Measurements from ENCODE around the gene EFNA5.

EFNA5 gene

DNA sequence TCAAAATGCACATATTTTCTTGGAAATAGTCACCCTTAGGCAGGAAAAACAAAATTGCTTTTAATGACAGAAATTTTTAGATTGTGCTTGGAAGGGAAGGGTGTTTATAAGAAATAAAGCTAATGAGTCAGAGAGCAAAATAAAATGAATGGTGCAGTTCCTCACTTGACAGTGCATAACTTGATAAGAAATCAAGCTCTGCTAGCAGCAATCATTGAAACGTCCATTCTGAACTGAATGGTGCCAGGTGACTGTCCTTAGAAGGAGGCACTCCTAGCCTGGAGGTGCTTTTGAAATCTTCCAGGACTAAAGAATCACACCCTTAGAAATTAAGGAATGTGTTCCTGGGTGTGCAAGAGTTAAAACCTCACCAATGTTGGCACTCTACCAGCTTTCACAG, 202.5 kb downstream of the EFNA5 start (continued):
- no peak for TF ChIP-seq PATZ1 (tag by site-specific recombination; IDR thresholded peaks at IDR 0.05)
- TF ChIP-seq ZNF350 (tag by site-specific recombination; IDR thresholded peaks at IDR 0.05), result no peak
- TF ChIP-seq, protein P1, sequence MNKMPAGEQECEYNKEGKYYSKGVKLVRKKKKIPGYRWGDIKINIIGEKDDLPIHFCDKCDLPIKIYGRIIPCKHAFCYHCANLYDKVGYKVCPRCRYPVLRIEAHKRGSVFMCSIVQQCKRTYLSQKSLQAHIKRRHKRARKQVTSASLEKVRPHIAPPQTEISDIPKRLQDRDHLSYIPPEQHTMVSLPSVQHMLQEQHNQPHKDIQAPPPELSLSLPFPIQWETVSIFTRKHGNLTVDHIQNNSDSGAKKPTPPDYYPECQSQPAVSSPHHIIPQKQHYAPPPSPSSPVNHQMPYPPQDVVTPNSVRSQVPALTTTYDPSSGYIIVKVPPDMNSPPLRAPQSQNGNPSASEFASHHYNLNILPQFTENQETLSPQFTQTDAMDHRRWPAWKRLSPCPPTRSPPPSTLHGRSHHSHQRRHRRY (tag by site-specific recombination; IDR thresholded peaks at IDR 0.05), result no peak

DNA sequence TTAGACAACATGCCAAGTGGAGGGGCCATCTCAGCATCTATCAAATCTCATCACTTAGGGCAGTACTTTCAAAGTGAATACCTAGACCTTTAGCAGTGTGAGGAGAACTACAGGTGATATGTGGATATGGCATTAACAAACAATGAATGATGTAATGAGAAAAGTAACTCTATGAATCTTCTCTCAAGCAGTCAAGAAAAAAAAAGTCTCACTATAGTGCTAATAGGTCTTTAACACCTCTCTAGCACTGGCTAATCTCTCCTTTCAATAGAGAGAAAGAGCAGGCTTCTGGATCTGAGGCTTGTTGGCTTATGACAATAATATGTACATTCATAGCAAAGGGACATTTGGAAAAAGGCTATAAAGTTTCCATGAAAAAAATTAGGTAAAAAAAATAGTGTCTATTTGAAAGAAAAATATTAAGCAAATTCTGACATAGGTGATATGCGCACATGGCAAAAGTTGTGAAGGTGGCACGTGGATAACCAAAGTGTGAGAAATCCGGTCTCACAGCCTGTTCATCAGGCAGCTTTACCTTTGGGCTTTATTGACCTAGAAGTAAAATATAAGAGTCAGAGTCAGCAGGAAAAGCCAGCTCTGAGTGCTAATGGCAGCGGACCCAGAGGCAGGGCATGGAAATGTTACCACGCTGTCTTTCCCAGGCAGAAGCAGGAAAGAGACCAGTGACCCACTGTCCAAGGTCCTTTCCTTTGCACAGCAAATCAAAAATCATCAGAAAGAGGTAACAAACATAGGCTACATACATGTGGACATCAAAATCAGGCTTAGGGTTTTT, 203.4 kb downstream of the EFNA5 start:
- ChIA-PET CTCF (interaction anchor here (0.6 kb wide), 3 partner anchors 27 to 154 kb away, joined by 3 to 4 read pairs (median 3); no protein-coding TSS in a partner anchor), POLR2A (interaction anchor here (2.8 kb wide), 1 partner anchor 12 kb away, joined by 14 read pairs; no protein-coding TSS in a partner anchor)
- Histone ChIP-seq H3K4me1 (ENCODE audit: control insufficient read depth, insufficient read depth, low read length) (peaks cover 19% of the 10 kb centered on the region), H3K4me3 (ENCODE audit: low read depth, low read length) (no peak overlapping the region), H3K36me3 (ENCODE audit: control insufficient read depth in 2 of 2, insufficient read depth in 1 of 2, low read length in 2 of 2) (no peaks in the 10 kb centered on the region), H3K27ac (ENCODE audit: extremely low read depth, low read depth, low read length) (no peak overlapping the region), H3K9me3 (ENCODE audit: control insufficient read depth, insufficient read depth, low read depth, low read length) (no peaks in the 10 kb centered on the region)
- TF ChIP-seq, protein P2, sequence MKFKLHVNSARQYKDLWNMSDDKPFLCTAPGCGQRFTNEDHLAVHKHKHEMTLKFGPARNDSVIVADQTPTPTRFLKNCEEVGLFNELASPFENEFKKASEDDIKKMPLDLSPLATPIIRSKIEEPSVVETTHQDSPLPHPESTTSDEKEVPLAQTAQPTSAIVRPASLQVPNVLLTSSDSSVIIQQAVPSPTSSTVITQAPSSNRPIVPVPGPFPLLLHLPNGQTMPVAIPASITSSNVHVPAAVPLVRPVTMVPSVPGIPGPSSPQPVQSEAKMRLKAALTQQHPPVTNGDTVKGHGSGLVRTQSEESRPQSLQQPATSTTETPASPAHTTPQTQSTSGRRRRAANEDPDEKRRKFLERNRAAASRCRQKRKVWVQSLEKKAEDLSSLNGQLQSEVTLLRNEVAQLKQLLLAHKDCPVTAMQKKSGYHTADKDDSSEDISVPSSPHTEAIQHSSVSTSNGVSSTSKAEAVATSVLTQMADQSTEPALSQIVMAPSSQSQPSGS (tag by site-specific recombination; IDR thresholded peaks at IDR 0.05; ENCODE audit: low read depth), result peak; percentile 38; the same call in 1 of the 2 replicates
- TF ChIP-seq, protein P3, sequence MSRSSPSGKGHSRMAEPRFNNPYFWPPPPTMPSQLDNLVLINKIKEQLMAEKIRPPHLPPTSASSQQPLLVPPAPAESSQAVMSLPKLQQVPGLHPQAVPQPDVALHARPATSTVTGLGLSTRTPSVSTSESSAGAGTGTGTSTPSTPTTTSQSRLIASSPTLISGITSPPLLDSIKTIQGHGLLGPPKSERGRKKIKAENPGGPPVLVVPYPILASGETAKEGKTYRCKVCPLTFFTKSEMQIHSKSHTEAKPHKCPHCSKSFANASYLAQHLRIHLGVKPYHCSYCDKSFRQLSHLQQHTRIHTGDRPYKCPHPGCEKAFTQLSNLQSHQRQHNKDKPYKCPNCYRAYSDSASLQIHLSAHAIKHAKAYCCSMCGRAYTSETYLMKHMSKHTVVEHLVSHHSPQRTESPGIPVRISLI (tag by site-specific recombination; IDR thresholded peaks at IDR 0.05), result peak; percentile 69
- TF ChIP-seq ZNF580 (tag by site-specific recombination; IDR thresholded peaks at IDR 0.05) (no peak), BCL11B (tag by site-specific recombination; IDR thresholded peaks at IDR 0.05; ENCODE audit: low read depth) (no peak)
- TF ChIP-seq, protein P4, sequence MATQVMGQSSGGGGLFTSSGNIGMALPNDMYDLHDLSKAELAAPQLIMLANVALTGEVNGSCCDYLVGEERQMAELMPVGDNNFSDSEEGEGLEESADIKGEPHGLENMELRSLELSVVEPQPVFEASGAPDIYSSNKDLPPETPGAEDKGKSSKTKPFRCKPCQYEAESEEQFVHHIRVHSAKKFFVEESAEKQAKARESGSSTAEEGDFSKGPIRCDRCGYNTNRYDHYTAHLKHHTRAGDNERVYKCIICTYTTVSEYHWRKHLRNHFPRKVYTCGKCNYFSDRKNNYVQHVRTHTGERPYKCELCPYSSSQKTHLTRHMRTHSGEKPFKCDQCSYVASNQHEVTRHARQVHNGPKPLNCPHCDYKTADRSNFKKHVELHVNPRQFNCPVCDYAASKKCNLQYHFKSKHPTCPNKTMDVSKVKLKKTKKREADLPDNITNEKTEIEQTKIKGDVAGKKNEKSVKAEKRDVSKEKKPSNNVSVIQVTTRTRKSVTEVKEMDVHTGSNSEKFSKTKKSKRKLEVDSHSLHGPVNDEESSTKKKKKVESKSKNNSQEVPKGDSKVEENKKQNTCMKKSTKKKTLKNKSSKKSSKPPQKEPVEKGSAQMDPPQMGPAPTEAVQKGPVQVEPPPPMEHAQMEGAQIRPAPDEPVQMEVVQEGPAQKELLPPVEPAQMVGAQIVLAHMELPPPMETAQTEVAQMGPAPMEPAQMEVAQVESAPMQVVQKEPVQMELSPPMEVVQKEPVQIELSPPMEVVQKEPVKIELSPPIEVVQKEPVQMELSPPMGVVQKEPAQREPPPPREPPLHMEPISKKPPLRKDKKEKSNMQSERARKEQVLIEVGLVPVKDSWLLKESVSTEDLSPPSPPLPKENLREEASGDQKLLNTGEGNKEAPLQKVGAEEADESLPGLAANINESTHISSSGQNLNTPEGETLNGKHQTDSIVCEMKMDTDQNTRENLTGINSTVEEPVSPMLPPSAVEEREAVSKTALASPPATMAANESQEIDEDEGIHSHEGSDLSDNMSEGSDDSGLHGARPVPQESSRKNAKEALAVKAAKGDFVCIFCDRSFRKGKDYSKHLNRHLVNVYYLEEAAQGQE (tag by site-specific recombination; IDR thresholded peaks at IDR 0.05), result peak; percentile 83
- TF ChIP-seq, protein P5, sequence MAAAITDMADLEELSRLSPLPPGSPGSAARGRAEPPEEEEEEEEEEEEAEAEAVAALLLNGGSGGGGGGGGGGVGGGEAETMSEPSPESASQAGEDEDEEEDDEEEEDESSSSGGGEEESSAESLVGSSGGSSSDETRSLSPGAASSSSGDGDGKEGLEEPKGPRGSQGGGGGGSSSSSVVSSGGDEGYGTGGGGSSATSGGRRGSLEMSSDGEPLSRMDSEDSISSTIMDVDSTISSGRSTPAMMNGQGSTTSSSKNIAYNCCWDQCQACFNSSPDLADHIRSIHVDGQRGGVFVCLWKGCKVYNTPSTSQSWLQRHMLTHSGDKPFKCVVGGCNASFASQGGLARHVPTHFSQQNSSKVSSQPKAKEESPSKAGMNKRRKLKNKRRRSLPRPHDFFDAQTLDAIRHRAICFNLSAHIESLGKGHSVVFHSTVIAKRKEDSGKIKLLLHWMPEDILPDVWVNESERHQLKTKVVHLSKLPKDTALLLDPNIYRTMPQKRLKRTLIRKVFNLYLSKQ (tag by site-specific recombination; IDR thresholded peaks at IDR 0.05; ENCODE audit: borderline replicate concordance), result no peak

All from HEK293 (cell line).